SK-N-SH treated with all-trans-retinoic acid at 6 μM for 48 hours (cell line): ENCODE data around the gene TXLNB.

ENCODE experiments used
- ATAC-seq: fragments of 200-7000 bp; cut with Tn5 transposase; 3 replicates; pipeline ENCODE4 v1.9.1; 2020; ENCODE audit warnings: mild to moderate bottlenecking, moderate library complexity
- ARNTL ChIP-seq: fragments of 450-650 bp; formaldehyde crosslinking; IDR thresholded peaks from 2 replicates; pipeline ENCODE4 v1.5.0; 2020; ENCODE audit warnings: low read depth, mild to moderate bottlenecking, moderate library complexity, borderline replicate concordance
- BACH2 ChIP-seq: fragments of 250-450 bp; sonication (Bioruptor Pico); IDR thresholded peaks from 2 replicates; pipeline ENCODE4 v1.9.0; 2021; ENCODE audit warnings: mild to moderate bottlenecking, borderline replicate concordance
- CSRNP3 ChIP-seq: fragments of 250-450 bp; sonication (Bioruptor Pico); IDR thresholded peaks from 2 replicates; pipeline ENCODE4 v1.5.1; 2021; ENCODE audit warnings: mild to moderate bottlenecking, moderate library complexity
- ESRRG ChIP-seq: fragments of 250-450 bp; sonication (Bioruptor Pico); IDR thresholded peaks from 2 replicates; pipeline ENCODE4 v1.6.1; 2021; ENCODE audit warnings: mild to moderate bottlenecking
- GLIS3 ChIP-seq: fragments of 250-450 bp; sonication (Bioruptor Pico); IDR thresholded peaks from 2 replicates; pipeline ENCODE4 v1.5.0; 2020; ENCODE audit warnings: mild to moderate bottlenecking, moderate library complexity
- ISL1 ChIP-seq: fragments of 250-450 bp; sonication (Bioruptor Pico); IDR thresholded peaks from 2 replicates; pipeline ENCODE4 v2.1.2; 2022; ENCODE audit warnings: mild to moderate bottlenecking, moderate library complexity
- OSR1 ChIP-seq: fragments of 250-450 bp; sonication (Bioruptor Pico); IDR thresholded peaks from 2 replicates; pipeline ENCODE4 v1.8.0; 2022; ENCODE audit warnings: moderate library complexity, mild to moderate bottlenecking, inconsistent platforms
- POU6F1 ChIP-seq: fragments of 250-450 bp; sonication (Bioruptor Pico); IDR thresholded peaks from 2 replicates; pipeline ENCODE4 v1.8.0; 2021; ENCODE audit warnings: low read depth, mild to moderate bottlenecking, moderate library complexity, borderline replicate concordance
- PPARA ChIP-seq: fragments of 250-450 bp; sonication (Bioruptor Pico); IDR thresholded peaks from 2 replicates; pipeline ENCODE4 v1.5.0; 2020; ENCODE audit warnings: mild to moderate bottlenecking, borderline replicate concordance
- RARB ChIP-seq: fragments of 250-450 bp; sonication (Bioruptor Pico); IDR thresholded peaks from 2 replicates; pipeline ENCODE4 v1.8.0; 2021; ENCODE audit warnings: mild to moderate bottlenecking, moderate library complexity
- SNAI2 ChIP-seq: fragments of 250-450 bp; sonication (Bioruptor Pico); IDR thresholded peaks from 2 replicates; pipeline ENCODE4 v1.5.0; 2020; ENCODE audit warnings: mild to moderate bottlenecking, moderate library complexity
- TCF4 ChIP-seq: fragments of 250-450 bp; sonication (Bioruptor Pico); IDR thresholded peaks from 2 replicates; pipeline ENCODE4 v1.8.0; 2021; ENCODE audit warnings: mild to moderate bottlenecking, moderate library complexity, borderline replicate concordance
- ZFP3 ChIP-seq: fragments of 250-450 bp; sonication (Bioruptor Pico); IDR thresholded peaks from 2 replicates; pipeline ENCODE4 v1.5.0; 2020; ENCODE audit warnings: mild to moderate bottlenecking, moderate library complexity
- ZFP30 ChIP-seq: fragments of 450-650 bp; formaldehyde crosslinking; IDR thresholded peaks from 2 replicates; pipeline ENCODE4 v1.5.0; 2022; ENCODE audit warnings: mild to moderate bottlenecking, moderate library complexity
- ZNF565 ChIP-seq: fragments of 450-650 bp; formaldehyde crosslinking; conservative IDR thresholded peaks from 2 replicates; pipeline ENCODE4 v1.5.0; 2020; ENCODE audit warnings: low read depth, mild to moderate bottlenecking, moderate library complexity
- ZNF70 ChIP-seq: fragments of 450-650 bp; formaldehyde crosslinking; IDR thresholded peaks from 2 replicates; pipeline ENCODE4 v1.5.0; 2020; ENCODE audit warnings: mild to moderate bottlenecking, moderate library complexity
- ZNF8 ChIP-seq: fragments of 450-650 bp; formaldehyde crosslinking; IDR thresholded peaks from 2 replicates; pipeline ENCODE4 v1.5.0; 2020; ENCODE audit warnings: mild to moderate bottlenecking, moderate library complexity
- TF ChIP-seq, protein P1 (sequence below): fragments of 250-450 bp; sonication (Bioruptor Pico); IDR thresholded peaks from 2 replicates; pipeline ENCODE4 v1.5.1; 2020; ENCODE audit warnings: low read depth, mild to moderate bottlenecking, moderate library complexity
- TF ChIP-seq, protein P2 (sequence below): fragments of 250-450 bp; sonication (Bioruptor Pico); IDR thresholded peaks from 2 replicates; pipeline ENCODE4 v1.5.0; 2020; ENCODE audit warnings: mild to moderate bottlenecking, moderate library complexity

Gene TXLNB

GRCh38 chr6:139257821-139258398 is 33.9 kb downstream of the TXLNB start:
- TF ChIP-seq POU6F1 (CRISPR knock-in tag) (no peak), BACH2 (CRISPR knock-in tag) (no peak), PPARA (no peak), ZFP3 (CRISPR knock-in tag) (no peak), ZNF565 (CRISPR knock-in tag) (no peak)
- ATAC-seq = no peak

DNA sequence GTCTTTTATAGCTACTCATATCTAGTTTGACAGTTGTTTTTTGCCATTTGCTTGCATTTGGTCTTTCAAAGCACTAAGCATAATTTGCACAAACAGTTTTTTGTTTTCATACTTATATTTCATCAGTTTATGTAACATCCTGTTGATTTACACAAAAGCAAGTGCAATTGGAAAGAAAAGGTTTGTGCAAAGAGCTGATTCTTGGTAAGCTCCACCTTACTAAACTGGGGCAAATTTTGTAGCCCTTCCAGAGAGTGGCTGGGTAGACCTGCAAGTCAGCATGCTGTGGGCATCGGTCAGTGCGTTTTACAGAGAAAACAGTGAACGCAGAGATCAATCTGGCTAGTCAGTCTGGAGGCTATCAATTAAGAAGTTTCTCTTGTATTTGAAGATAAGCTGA is 34.5 kb downstream of the TXLNB start:
- no peak for ATAC-seq
- TF ChIP-seq ARNTL = no peak
- TF ChIP-seq SNAI2 (CRISPR knock-in tag) = no peak
- TF ChIP-seq ZFP3 (CRISPR knock-in tag) = no peak
- no peak for TF ChIP-seq ZNF70 (CRISPR knock-in tag)
- TF ChIP-seq PPARA = no peak
- no peak for TF ChIP-seq ZNF8

DNA sequence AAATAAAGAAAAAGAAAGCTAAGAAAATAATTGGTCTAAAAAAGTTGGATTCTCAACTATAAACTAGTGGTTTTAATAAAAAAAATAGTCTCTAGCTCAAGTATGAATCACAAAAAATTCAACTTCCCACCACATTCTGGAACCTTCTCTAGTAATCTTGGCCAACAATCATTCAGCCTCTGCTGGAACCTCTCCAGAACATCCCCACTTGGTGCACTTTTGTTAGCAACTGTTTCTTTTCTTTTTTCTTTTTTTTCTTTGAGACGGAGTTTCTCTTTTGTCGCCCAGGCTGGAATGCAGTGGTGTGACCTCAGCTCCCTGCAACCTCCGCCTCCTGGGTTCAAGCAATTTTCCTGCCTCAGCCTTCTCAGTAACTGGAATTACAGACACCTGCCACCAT is 35.7 kb downstream of the TXLNB start:
- no peak for TF ChIP-seq GLIS3 (CRISPR knock-in tag)
- no peak for TF ChIP-seq SNAI2 (CRISPR knock-in tag)
- TF ChIP-seq ARNTL = no peak
- no peak for TF ChIP-seq PPARA
- TF ChIP-seq, protein P1, sequence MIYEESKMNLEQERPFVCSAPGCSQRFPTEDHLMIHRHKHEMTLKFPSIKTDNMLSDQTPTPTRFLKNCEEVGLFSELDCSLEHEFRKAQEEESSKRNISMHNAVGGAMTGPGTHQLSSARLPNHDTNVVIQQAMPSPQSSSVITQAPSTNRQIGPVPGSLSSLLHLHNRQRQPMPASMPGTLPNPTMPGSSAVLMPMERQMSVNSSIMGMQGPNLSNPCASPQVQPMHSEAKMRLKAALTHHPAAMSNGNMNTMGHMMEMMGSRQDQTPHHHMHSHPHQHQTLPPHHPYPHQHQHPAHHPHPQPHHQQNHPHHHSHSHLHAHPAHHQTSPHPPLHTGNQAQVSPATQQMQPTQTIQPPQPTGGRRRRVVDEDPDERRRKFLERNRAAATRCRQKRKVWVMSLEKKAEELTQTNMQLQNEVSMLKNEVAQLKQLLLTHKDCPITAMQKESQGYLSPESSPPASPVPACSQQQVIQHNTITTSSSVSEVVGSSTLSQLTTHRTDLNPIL = no peak
- TF ChIP-seq ZNF565 (CRISPR knock-in tag) = no peak
- TF ChIP-seq, protein P2, sequence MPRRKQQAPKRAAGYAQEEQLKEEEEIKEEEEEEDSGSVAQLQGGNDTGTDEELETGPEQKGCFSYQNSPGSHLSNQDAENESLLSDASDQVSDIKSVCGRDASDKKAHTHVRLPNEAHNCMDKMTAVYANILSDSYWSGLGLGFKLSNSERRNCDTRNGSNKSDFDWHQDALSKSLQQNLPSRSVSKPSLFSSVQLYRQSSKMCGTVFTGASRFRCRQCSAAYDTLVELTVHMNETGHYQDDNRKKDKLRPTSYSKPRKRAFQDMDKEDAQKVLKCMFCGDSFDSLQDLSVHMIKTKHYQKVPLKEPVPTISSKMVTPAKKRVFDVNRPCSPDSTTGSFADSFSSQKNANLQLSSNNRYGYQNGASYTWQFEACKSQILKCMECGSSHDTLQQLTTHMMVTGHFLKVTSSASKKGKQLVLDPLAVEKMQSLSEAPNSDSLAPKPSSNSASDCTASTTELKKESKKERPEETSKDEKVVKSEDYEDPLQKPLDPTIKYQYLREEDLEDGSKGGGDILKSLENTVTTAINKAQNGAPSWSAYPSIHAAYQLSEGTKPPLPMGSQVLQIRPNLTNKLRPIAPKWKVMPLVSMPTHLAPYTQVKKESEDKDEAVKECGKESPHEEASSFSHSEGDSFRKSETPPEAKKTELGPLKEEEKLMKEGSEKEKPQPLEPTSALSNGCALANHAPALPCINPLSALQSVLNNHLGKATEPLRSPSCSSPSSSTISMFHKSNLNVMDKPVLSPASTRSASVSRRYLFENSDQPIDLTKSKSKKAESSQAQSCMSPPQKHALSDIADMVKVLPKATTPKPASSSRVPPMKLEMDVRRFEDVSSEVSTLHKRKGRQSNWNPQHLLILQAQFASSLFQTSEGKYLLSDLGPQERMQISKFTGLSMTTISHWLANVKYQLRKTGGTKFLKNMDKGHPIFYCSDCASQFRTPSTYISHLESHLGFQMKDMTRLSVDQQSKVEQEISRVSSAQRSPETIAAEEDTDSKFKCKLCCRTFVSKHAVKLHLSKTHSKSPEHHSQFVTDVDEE (CRISPR knock-in tag) = no peak
- no peak for TF ChIP-seq ISL1 (CRISPR knock-in tag)
- TF ChIP-seq ZFP30 (CRISPR knock-in tag) = no peak
- no peak for TF ChIP-seq CSRNP3
- TF ChIP-seq RARB (CRISPR knock-in tag) = no peak
- no peak for ATAC-seq

DNA sequence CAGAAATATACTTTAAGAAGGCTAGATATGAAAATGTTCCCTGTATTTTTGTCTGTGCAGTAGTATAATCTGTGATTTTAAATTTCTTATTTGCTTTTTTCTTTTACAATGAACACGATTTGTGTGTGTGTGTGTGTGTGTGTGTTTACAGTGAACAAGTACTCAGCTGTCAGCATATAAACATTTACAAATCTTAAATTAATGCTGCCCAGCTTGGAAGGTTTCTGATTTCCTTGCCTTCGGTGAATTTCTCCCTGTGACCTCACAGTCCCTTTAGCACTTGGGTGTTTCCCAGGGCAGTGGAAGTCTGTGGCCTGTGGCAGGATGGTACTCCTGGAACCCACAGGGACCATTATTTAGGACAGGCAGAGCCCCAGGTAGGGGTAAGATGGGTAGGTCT is 37.6 kb downstream of the TXLNB start:
- no peak for TF ChIP-seq ZFP3 (CRISPR knock-in tag)
- TF ChIP-seq CSRNP3 = no peak
- TF ChIP-seq ESRRG = no peak
- TF ChIP-seq RARB (CRISPR knock-in tag) = no peak
- TF ChIP-seq, protein P2 (CRISPR knock-in tag) = no peak
- TF ChIP-seq ZNF8 = no peak
- no peak for TF ChIP-seq ZFP30 (CRISPR knock-in tag)
- no peak for TF ChIP-seq TCF4 (CRISPR knock-in tag)
- TF ChIP-seq OSR1 (CRISPR knock-in tag) = no peak
- no peak for TF ChIP-seq GLIS3 (CRISPR knock-in tag)
- TF ChIP-seq, protein P1 = no peak
- TF ChIP-seq, all 23 proteins: peak for 0
- no peak for ATAC-seq
